GM12873 (cell line): Measurements from ENCODE around the gene KRT7.

Experiments
- TF ChIP-seq, protein P1 (sequence below): IDR thresholded peaks from 2 replicates; pipeline ENCODE4 v1.5.1; 2012; ENCODE audit warnings: low read depth, mild to moderate bottlenecking, moderate library complexity, low read length, control low read depth; ENCODE audit not compliant: insufficient read depth; ENCODE audit errors: missing control alignments

Gene KRT7

DNA sequence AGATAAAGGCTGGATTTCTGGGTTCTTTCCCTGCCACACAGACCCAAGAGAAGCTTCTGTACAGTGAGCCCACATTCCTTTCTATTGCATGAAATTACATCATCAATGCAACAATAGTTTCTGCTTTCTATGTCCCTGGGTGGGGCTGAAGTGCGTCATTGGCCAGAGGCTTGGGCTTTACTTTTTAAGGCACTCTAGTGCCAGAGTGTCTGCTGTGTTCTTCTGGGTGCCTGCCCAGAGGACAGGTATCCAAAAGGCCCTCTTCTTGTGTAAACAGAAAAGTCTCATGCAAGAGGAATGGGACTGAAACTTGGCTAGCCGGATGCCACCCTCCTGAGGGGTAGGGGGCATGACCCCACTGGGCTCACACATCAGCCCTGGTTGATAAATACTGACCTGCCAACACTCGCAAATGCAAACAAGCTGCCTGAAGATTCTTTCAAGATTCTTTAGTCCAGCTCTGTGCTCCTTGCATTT is 47.3 kb downstream of the KRT7 start:
- TF ChIP-seq, protein P1, sequence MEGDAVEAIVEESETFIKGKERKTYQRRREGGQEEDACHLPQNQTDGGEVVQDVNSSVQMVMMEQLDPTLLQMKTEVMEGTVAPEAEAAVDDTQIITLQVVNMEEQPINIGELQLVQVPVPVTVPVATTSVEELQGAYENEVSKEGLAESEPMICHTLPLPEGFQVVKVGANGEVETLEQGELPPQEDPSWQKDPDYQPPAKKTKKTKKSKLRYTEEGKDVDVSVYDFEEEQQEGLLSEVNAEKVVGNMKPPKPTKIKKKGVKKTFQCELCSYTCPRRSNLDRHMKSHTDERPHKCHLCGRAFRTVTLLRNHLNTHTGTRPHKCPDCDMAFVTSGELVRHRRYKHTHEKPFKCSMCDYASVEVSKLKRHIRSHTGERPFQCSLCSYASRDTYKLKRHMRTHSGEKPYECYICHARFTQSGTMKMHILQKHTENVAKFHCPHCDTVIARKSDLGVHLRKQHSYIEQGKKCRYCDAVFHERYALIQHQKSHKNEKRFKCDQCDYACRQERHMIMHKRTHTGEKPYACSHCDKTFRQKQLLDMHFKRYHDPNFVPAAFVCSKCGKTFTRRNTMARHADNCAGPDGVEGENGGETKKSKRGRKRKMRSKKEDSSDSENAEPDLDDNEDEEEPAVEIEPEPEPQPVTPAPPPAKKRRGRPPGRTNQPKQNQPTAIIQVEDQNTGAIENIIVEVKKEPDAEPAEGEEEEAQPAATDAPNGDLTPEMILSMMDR: no peak

DNA sequence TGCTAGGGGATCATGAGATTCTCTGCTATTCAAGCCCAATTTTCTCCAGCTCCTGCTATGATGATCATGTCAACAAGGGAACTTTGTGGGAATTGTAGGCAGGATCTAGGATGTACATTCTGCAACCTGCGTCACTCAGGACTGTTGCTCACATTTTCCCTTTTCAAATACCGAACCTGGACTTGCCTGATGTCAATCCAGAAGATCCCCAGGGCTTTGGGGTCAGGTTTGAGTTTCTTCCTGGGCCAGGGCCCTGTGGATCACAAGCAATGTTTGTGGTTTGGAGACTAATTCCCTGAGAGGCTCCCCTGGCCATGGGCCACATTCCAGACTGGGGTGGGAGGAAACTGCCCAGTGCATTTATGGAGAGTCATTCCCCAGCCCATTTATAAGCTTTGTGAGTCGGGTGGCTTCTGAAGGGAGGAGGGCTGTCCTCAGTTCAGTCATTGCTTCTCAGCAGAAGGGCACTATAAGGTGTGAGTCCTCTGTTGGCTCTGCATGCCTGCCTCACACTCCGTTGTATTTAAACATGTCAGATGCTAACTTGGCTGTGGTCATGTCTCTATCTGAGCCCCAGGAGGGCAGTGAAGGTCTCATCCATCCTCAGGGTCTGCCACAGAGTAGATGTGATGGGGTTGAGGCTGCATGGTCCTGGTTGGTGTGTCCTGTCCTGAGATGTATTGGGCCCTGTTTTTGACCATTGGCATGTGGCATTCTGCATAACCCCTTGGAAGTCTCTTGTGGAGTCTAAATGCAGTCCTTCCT is 47.9 kb downstream of the KRT7 start:
- TF ChIP-seq, protein P1: no peak

DNA sequence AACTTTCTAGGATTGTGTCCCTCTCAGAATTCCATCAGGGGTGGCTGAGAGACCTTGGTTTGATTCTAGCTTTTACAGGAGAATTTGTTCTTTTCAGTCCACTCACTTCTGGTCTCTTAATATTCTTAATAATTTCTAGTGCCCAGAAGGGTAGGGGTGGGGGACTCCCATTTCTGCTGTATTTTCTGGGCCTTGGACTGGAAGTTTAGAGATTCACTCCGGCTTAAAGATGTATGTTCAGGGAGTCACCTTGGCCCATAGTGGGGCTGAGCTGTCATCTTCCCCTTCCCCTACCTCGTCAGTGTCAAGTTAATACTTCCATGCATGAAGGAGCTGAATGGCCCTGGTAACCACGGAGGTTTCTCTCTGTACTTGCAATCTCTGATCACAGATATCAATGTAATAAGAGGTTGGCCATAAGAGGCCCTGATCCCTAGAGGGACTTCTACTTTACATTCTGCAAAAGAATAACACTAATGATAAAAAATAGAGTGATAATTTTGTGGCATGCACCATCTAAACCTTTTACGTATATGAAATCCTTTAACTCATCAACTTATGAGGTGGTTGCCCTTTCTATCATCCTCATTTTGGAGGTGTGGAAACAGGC is 51.6 kb downstream of the KRT7 start:
- TF ChIP-seq, protein P1: no peak

DNA sequence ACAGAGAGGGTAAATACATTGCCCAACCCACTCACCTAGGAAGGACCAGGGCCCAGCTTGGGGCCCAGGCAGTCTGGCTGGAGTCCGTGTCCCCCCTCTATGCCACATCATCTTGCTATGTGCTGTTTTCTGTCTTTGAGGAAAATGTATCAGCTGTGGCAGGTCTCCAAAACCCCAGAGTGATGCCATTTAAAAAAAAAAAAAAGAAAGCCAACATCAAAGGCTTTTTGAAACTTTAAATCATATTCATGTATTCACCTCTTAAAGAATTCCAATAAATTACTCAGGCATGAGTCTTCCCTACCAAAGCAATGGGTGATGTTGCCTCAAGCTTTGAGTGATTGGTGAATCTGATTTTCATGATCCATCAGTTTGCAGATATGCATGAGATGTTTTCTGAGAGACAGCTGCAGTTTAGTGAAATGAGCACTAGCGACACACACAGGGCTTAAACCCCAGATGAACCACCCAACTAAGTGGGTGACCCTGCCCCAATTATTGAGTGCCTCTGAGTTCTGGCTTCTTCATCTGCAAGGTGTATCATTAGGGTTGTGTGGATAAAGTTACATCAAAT is 52.2 kb downstream of the KRT7 start:
- TF ChIP-seq, protein P1: no peak

DNA sequence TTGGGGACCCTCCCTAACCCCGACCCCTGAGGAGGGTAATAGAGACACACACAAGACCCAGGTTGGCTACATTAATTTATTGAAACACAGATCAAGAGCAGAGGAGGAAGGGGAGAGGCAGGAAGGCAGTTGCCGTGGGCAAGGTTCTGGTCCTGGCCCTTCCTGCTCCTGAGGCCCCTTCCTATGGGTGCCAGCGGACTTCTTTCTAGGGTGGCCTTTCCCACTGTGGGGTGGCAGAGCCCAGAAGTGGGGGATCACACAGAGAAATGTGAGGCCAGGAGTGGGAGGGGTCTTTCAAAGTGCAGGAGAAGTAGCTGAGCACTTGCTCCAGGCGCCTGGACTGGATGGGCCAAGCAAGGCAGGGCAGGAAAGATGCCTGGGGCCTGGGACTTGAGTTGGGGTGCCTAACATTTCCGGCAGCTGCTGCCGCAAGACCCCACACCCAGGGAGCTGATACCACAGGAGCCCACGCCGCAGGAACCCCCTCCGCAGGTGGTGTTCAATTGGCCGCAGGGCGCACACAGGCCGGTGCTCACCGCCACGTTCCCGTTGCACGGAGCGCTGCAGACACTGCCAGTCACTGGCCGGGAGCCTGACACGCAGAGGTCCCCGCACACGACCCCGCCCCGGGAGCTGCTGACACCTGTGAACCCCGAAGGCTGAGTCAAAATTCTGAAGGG is 52.9 kb downstream of the KRT7 start:
- TF ChIP-seq, protein P1: no peak

DNA sequence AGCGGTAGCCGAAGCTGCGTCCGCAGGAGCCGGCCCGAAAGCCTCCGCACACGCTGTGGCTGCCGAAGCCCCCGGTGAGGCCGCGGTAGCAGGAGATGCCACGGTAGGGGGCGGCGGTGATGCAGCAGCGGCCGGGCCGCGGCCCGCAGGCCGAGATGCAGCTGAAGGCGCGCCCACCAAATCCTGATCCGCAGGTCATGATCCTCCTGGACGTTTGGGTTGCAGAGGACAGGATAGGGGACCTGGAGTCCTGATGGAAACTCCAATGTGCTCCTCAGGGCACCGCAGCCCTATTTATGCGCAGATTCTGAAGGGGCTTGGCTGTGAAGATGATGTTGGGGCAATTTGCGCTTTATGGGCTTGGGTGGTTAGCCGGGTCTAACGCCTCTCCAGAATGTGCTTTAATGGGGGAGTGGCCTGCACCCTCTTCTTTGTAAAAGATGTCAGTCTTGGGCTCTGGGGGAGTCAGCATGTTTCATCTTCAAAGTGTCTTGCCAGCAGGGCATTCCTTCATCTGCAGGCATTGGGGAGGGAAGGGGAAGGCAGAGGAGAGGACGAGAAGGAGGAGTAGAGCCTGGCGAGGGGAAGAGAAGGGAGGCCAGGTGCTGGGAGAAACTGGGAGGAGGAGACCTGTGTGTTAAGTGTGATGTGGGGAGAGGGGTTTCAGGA is 58.4 kb downstream of the KRT7 start, which contains the start of gene KRT81:
KRT81 (minus strand) TSS at position 268 of the 669 bp plus-strand sequence; CDS start at position 199, 69 bp downstream.
- TF ChIP-seq, protein P1: no peak

DNA sequence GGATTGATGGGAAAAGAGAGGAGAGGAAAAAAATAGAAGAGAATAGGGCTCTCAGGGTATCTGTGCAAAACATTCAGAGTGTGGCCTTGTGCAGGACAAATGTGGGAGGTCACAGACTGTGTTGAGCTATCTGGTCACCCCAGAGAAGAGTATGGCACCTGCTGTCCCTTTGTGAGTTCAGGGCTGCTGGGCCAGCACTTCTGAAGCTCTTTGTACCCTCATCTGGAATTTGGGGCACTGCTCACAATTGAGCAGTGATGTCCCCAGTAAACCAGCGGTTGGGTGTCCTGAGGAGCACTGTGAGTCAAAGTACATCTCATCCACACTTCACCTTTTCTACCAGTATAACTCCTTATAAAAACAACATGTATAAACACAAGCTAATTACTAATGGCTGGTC is 60.9 kb downstream of the KRT7 start:
- TF ChIP-seq, protein P1: no peak
